Measurements from ENCODE around the gene AATK. TPM values are rescaled to one million over a fixed set of nuclear protein-coding genes. Genes with fewer than 3 reads are reported as not detected.

The AATK gene
- total RNA-seq (under 1 TPM; 0.25 to 0.82 TPM), total RNA-seq (0.18 to 16.6 (median 1.7) reads per million in 172 experiments)
- polyA plus RNA-seq (2013, experiment 1 of 2) = 0.63 TPM
- 0.86 TPM for polyA plus RNA-seq (2013, experiment 2 of 2)

DNA sequence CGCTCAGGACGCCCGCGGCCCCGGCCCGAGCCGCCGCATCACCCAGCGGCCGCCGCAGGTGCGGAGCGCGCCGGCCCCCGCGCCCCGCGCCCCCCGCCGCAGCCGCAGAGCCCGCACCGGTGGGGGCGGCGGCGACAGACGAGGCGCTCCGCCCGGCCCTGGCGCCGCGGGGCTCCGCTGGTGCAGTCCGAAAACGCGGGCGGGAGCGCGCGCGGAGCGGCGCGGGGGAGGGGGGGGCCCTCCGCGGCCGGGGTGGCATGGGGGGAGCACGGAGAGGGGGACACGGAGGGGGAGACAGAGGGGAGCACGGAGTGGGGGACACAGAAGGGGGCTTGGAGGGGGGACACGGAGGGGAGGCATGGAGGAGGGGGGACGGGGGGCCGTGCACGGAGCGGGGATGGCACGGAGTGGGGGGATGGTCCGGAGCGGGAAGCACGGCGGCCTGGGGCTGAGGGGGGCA lies at the start of gene AATK:
TSS of gene AATK (minus strand) at position 189 of the 460 bp plus-strand sequence. CDS start 229 bp downstream, outside the sequence.
- ChIA-PET CTCF (no interaction called here), POLR2A (no interaction called here)
- TF ChIP-seq, protein P1, sequence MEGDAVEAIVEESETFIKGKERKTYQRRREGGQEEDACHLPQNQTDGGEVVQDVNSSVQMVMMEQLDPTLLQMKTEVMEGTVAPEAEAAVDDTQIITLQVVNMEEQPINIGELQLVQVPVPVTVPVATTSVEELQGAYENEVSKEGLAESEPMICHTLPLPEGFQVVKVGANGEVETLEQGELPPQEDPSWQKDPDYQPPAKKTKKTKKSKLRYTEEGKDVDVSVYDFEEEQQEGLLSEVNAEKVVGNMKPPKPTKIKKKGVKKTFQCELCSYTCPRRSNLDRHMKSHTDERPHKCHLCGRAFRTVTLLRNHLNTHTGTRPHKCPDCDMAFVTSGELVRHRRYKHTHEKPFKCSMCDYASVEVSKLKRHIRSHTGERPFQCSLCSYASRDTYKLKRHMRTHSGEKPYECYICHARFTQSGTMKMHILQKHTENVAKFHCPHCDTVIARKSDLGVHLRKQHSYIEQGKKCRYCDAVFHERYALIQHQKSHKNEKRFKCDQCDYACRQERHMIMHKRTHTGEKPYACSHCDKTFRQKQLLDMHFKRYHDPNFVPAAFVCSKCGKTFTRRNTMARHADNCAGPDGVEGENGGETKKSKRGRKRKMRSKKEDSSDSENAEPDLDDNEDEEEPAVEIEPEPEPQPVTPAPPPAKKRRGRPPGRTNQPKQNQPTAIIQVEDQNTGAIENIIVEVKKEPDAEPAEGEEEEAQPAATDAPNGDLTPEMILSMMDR (IDR thresholded peaks at IDR 0.05) = no peak
- ATAC-seq (ENCODE audit: poor library complexity) (no peak), DNase-seq (no peak)
- H3K4me1 ChIP-seq (ENCODE audit: insufficient read depth, low read length) = peaks cover 11% of the 10 kb centered on the region
- peaks cover 24 to 28% of the 10 kb centered on the region in 2 experiments for H3K27me3 ChIP-seq (ENCODE audit: control insufficient read depth in 1 of 2, insufficient read depth in 2 of 2, low read length in 2 of 2)
- no peak within 1 kb of the TSS for H3K27ac ChIP-seq (ENCODE audit: low read depth in 1 of 2, low read length in 2 of 2)
- H3K27ac Mint-ChIP-seq = no peak within 1 kb of the TSS
- H3K4me3 ChIP-seq (ENCODE audit: low read length) = no peak within 1 kb of the TSS
- intact Hi-C loops (cut with DNase I, micrococcal nuclease) = no loop called here
- H3K27me3 Mint-ChIP-seq = peaks cover 22% of the 10 kb centered on the region
- H3K4me3 Mint-ChIP-seq = no peak within 1 kb of the TSS
- H3K36me3 ChIP-seq (ENCODE audit: insufficient read depth, low read length) = no peaks in the 10 kb centered on the region
- no peaks in the 10 kb centered on the region for H3K9me3 Mint-ChIP-seq
- peaks cover 4% of the 10 kb centered on the region for H3K4me1 Mint-ChIP-seq (ENCODE audit: low read depth)
- no peaks in the 10 kb centered on the region for H3K36me3 Mint-ChIP-seq (ENCODE audit: low read depth)
- H3K9me3 ChIP-seq (ENCODE audit: control insufficient read depth in 1 of 2, insufficient read depth in 1 of 2, low read length in 2 of 2) = peaks cover 0 to 42% of the 10 kb centered on the region in 2 experiments

DNA sequence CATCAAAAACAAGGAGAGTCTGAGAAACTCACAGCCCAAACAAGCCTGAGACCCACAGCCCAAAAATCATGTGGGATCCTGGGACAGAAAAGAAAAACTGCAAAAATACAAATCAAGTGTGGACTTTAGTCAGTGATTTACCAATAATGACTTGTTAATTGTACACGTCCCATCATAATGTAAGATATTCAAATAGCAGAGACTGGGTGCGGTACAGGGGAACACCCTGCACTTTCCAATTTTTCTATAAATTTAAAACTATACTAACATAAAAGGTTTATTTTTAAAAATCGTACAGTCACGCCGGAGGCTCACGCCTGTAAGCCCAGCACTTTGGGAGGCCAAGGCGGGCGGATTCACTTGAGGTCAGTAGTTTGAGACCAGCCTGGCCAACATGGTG lies 48.0 kb upstream of the AATK start:
- DNase-seq (no peak), ATAC-seq (ENCODE audit: poor library complexity) (no peak)
- no peak overlapping the region for H3K27ac Mint-ChIP-seq
- H3K36me3 Mint-ChIP-seq (ENCODE audit: low read depth) = no peaks in the 10 kb centered on the region
- Histone ChIP-seq H3K4me1 (ENCODE audit: insufficient read depth, low read length) (no peaks in the 10 kb centered on the region), H3K27ac (ENCODE audit: low read depth in 1 of 2, low read length in 2 of 2) (no peak overlapping the region), H3K9me3 (ENCODE audit: control insufficient read depth in 1 of 2, insufficient read depth in 1 of 2, low read length in 2 of 2) (no peaks in the 10 kb centered on the region), H3K27me3 (ENCODE audit: control insufficient read depth in 1 of 2, insufficient read depth in 2 of 2, low read length in 2 of 2) (no peaks in the 10 kb centered on the region), H3K4me3 (ENCODE audit: low read length) (no peak overlapping the region), H3K36me3 (ENCODE audit: insufficient read depth, low read length) (peaks cover 2% of the 10 kb centered on the region)
- intact Hi-C loops (cut with DNase I, micrococcal nuclease) = no loop called here
- no peaks in the 10 kb centered on the region for H3K27me3 Mint-ChIP-seq
- no peaks in the 10 kb centered on the region for H3K9me3 Mint-ChIP-seq
- TF ChIP-seq, protein P1 (IDR thresholded peaks at IDR 0.05) = no peak
- ChIA-PET CTCF (no interaction called here), POLR2A (no interaction called here)
- H3K4me1 Mint-ChIP-seq (ENCODE audit: low read depth) = no peaks in the 10 kb centered on the region
- no peak overlapping the region for H3K4me3 Mint-ChIP-seq

- Mint-ChIP-seq H3K4me1 (ENCODE audit: low read depth) (no peaks in the 10 kb centered on the region), H3K27ac (no peak overlapping the region), H3K27me3 (no peaks in the 10 kb centered on the region), H3K9me3 (no peaks in the 10 kb centered on the region), H3K4me3 (no peak overlapping the region), H3K36me3 (ENCODE audit: low read depth) (no peaks in the 10 kb centered on the region)
- Histone ChIP-seq H3K36me3 (ENCODE audit: insufficient read depth, low read length) (peaks cover 2% of the 10 kb centered on the region), H3K4me3 (ENCODE audit: low read length) (no peak overlapping the region), H3K9me3 (ENCODE audit: control insufficient read depth in 1 of 2, insufficient read depth in 1 of 2, low read length in 2 of 2) (no peaks in the 10 kb centered on the region), H3K27ac (ENCODE audit: low read depth in 1 of 2, low read length in 2 of 2) (no peak overlapping the region), H3K27me3 (ENCODE audit: control insufficient read depth in 1 of 2, insufficient read depth in 2 of 2, low read length in 2 of 2) (no peaks in the 10 kb centered on the region), H3K4me1 (ENCODE audit: insufficient read depth, low read length) (no peaks in the 10 kb centered on the region)
- intact Hi-C loops (cut with DNase I, micrococcal nuclease) = no loop called here
- no peak for DNase-seq
- TF ChIP-seq, protein P1 (IDR thresholded peaks at IDR 0.05) = no peak
- CTCF ChIA-PET = no interaction called here
- ATAC-seq (ENCODE audit: poor library complexity) = no peak
- POLR2A ChIA-PET = no interaction called here
Measured at GRCh38 chr17:81212365-81212764, 46.3 kb upstream of the AATK start.
